Activated CD4-positive, CD25-positive, alpha-beta regulatory T cell treated with anti-CD3 and anti-CD28 coated beads, Interleukin-2, amount 50 U/mL, for 72 hours (primary cell): ENCODE results near the gene KIAA1217.

Source experiments
- DNase-seq: peaks from one replicate; pipeline ENCODE4 v3.0.0; 2021

Gene KIAA1217

GRCh38 chr10:24208661-24209431, at the start of gene KIAA1217:
TSS of gene KIAA1217 (plus strand) at chr10:24209138. CDS start at chr10:24209194, 56 bp downstream.
- DNase-seq: no peak

GRCh38 chr10:24162206-24162985, 46.5 kb upstream of the KIAA1217 start:
- DNase-seq: no peak

- no peak for DNase-seq
These were observed 45.5 kb upstream of the KIAA1217 start for GRCh38 chr10:24163485-24163884.

GRCh38 chr10:24168258-24169170, 40.4 kb upstream of the KIAA1217 start:
- DNase-seq: no peak

GRCh38 chr10:24170199-24170598, 38.7 kb upstream of the KIAA1217 start:
- no peak for DNase-seq

GRCh38 chr10:24172909-24173308, 36.0 kb upstream of the KIAA1217 start:
- no peak for DNase-seq

GRCh38 chr10:24174014-24174413, 34.9 kb upstream of the KIAA1217 start:
- no peak for DNase-seq

GRCh38 chr10:24176658-24177057, 32.3 kb upstream of the KIAA1217 start:
- DNase-seq: no peak

- DNase-seq: no peak
These were observed 31.3 kb upstream of the KIAA1217 start for GRCh38 chr10:24177636-24178035.

- DNase-seq: no peak
These were observed 28.0 kb upstream of the KIAA1217 start for GRCh38 chr10:24180891-24181290.

- DNase-seq: no peak
These were observed 24.5 kb upstream of the KIAA1217 start for GRCh38 chr10:24184455-24184854.

GRCh38 chr10:24193330-24193729, 15.6 kb upstream of the KIAA1217 start:
- no peak for DNase-seq

GRCh38 chr10:24197263-24197662, 11.7 kb upstream of the KIAA1217 start:
- DNase-seq: no peak

GRCh38 chr10:24201503-24202180, 7.3 kb upstream of the KIAA1217 start:
- no peak for DNase-seq

- DNase-seq: no peak
These were observed 6.8 kb upstream of the KIAA1217 start for GRCh38 chr10:24202181-24202570.

GRCh38 chr10:24205821-24206220, 3.1 kb upstream of the KIAA1217 start:
- no peak for DNase-seq

GRCh38 chr10:24206334-24206733, 2.6 kb upstream of the KIAA1217 start:
- no peak for DNase-seq

GRCh38 chr10:24206926-24207325, 2.0 kb upstream of the KIAA1217 start:
- DNase-seq: no peak

GRCh38 chr10:24207341-24207740, 1.6 kb upstream of the KIAA1217 start:
- no peak for DNase-seq

- no peak for DNase-seq
These were observed 942 bp upstream of the KIAA1217 start for GRCh38 chr10:24207781-24208611.

- DNase-seq: no peak
These were observed 464 bp downstream of the KIAA1217 start for GRCh38 chr10:24209432-24209771.
